ENCODE data around the gene ST8SIA2.
A peak's percentile ranks its signal among the peaks of the same experiment; 100 is the strongest.

Gene ST8SIA2

GRCh38 chr15:92499731-92500530 lies 106.2 kb downstream of the ST8SIA2 start:
- DNase-seq = no peak

GRCh38 chr15:92502336-92502735 lies 108.7 kb downstream of the ST8SIA2 start:
- DNase-seq = no peak

DNA sequence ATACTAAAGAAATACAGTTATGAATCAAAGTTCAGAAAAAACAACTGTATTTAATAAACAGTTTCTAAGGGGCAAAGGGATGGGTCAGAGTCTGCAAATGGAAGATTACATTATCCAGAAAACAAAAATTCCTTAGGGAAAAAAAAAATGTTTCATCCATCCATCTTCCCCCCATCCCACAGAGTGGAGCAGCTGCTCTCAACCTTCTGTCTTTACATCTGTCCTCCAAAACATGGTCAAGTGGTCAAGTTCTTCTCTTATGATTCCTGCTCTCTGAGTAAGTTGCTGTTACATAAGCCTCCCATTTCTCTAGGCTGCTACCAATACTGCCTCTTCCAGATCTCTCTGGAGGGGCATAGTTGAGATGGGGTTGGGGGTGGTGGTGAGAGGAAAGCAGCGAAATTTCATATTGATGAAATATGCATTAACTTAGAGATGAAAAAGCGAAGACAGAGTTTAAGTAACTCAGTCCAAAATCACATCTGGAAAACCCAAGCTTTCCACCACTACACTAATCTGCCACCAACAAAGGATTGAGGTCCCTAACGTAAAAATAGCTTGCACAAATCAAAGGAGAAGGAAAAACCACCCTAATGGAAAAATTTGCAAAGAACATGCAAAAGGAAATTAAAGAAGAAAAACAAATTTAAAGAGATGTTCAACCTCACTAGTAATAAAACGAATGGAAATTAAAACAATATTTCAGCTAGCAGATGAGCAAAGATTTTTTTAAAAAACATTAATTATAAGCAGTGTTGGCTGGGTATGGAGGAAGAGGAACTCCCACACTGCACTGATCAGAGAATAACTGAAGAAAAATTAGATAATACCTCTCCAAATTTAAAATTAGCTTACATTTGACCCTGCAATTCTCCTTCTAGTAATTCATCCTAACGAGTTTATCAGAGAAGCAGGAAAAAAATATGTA lies 109.5 kb downstream of the ST8SIA2 start:
- DNase-seq = no peak

GRCh38 chr15:92503889-92504288 lies 110.2 kb downstream of the ST8SIA2 start:
- no peak for DNase-seq

GRCh38 chr15:92505611-92506010 lies 111.9 kb downstream of the ST8SIA2 start:
- no peak for DNase-seq

DNA sequence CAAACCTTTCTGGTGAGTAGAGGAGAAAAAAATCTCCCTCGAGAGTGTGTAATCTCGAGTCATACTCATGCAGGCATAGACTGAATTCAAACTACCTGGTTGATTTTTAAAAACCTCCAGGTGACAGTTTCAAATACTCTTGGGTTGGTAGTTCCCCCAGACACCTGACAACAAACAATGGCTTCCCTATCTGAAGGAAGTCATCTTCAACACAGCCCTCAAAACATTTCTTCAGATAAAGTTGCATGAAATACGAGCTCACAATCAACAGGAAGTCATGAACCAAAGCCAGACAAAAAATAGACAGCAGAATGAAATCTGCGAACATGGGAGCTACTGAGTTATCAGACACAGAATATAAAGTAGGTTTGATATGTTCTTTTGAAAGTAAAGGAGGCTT lies 112.8 kb downstream of the ST8SIA2 start:
- peak in 1 of 6 experiments; percentile 13 for DNase-seq

GRCh38 chr15:92510163-92510882 lies 116.6 kb downstream of the ST8SIA2 start:
- DNase-seq = no peak
